H1 (cell line): ENCODE data around the gene CCNI. TPM values are rescaled to one million over a fixed set of nuclear protein-coding genes. Genes with fewer than 3 reads are reported as not detected.

ENCODE experiments used
- CBX8 ChIP-seq: fragments of 300-800, 300-1000 bp; sonication (generic); IDR thresholded peaks from 2 replicates; pipeline ENCODE4 v1.7.1; 2016; ENCODE audit warnings: low read depth, low read length, borderline replicate concordance
- polyA plus RNA-seq, 7 experiments: library from polyadenylated mRNA; depleted of rRNA in 3 of 7; stranded (reverse) in 5 of 7; unstranded in 2 of 7; fragments of >200 nt in 5 of 7; fragments of 200-250 nt in 2 of 7; gene quantifications; 1 replicate in 5 of 7; 2 replicates in 1 of 7; 4 replicates in 1 of 7; pipeline versions ENCODE4 v1.2.1 to v1.2.3, GENCODE V29; 2011 to 2013; ENCODE audit warnings: missing spikeins in 2 of 7, mixed read lengths in 2 of 7
- total RNA-seq: library from RNA; stranded (reverse); fragmentation: NEBNext Ultra II Directional; extraction: Animal tissue kit (Norgen Biotek cat#: 25700); gene quantifications from 2 replicates; pipeline ENCODE4 v1.2.1, GENCODE V29; 2021

The CCNI gene
- total and polyA plus RNA-seq, 2 of the 8 experiments (the other 6 are each of a cell fraction or from before 2014, with no cell fraction given): 97.8 to 234 TPM

DNA sequence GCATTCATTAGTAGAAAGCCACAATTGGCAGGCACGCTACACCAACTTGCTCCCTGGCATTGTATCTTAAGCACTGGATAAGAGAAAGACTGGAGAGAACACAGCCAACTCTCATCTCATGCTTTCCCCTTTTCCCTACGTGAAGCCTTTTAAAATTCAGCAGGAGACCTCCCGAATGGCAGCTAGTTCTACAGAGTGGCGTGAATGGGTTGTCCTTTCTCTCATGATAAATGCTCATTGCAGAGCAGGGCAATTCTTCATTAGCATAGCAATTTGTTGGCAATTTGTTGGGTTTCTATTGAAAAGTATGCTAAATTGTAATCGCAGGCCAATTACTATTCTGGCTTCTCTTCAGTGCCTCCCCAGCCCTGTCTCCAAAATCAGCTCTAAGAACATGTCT lies 78.3 kb downstream of the CCNI start (continued):
- no peak for TF ChIP-seq CBX8
- TF ChIP-seq, all 59 proteins: peak for 0

Other genes starting within 250 kb of the CCNI start
- 0.65 and 1.1 TPM in 2 replicates for gene SOWAHB, start 177.8 kb downstream of the CCNI start, total RNA-seq
- 0.15 and 0.31 TPM in 2 replicates for gene SOWAHB, start 177.8 kb downstream of the CCNI start, polyA plus RNA-seq (2011; rRNA removed)
- 105 and 110 TPM in 2 replicates for gene SEPTIN11, start 126.2 kb downstream of the CCNI start, total RNA-seq
- 21.0 and 32.2 TPM in 2 replicates for gene SEPTIN11, start 126.2 kb downstream of the CCNI start, polyA plus RNA-seq (2011; rRNA removed)
- 13.9 and 15.4 TPM in 2 replicates for gene CCNG2, start 81.2 kb upstream of the CCNI start, total RNA-seq
- gene CCNG2, start 81.2 kb upstream of the CCNI start, polyA plus RNA-seq (2011; rRNA removed): 2.2 and 3.5 TPM in 2 replicates